Muscle layer of duodenum (tissue), 2 donors: ENCODE data around the gene AFMID.
"Not testable (repeated sequence)": the region's sequence is repeated elsewhere in the genome, so short reads cannot be mapped to it uniquely, and the experiment has no call there.

Experiments
- H3K27ac ChIP-seq: one replicate; pipeline ENCODE4 v1.7.0; 2013; ENCODE audit warnings: mild to moderate bottlenecking, low read length
- H3K27me3 ChIP-seq: one replicate; pipeline ENCODE4 v1.7.0; 2013; ENCODE audit warnings: low read depth, mild to moderate bottlenecking, control low read depth, low read length
- H3K36me3 ChIP-seq, 2 donors: one replicate each; pipeline ENCODE4 v1.7.0; 2013; ENCODE audit warnings: low read length in 2 of 2, control low read depth in 1 of 2, mild to moderate bottlenecking in 1 of 2; ENCODE audit not compliant: insufficient read depth in 2 of 2, control insufficient read depth in 1 of 2
- H3K4me1 ChIP-seq, 2 donors: one replicate each; pipeline ENCODE4 v1.7.0; 2013; ENCODE audit warnings: low read length in 2 of 2, mild to moderate bottlenecking in 2 of 2, control low read depth in 1 of 2, moderate library complexity in 1 of 2; ENCODE audit not compliant: insufficient read depth in 2 of 2, control insufficient read depth in 1 of 2
- H3K4me3 ChIP-seq, 2 donors: one replicate each; pipeline ENCODE4 v1.7.0; 2013; ENCODE audit warnings: low read length in 2 of 2, low read depth in 1 of 2, mild to moderate bottlenecking in 1 of 2
- H3K9me3 ChIP-seq, 2 donors: one replicate each; pipeline ENCODE4 v1.7.0; 2013; ENCODE audit warnings: low read length in 2 of 2, control low read depth in 1 of 2, mild to moderate bottlenecking in 1 of 2; ENCODE audit not compliant: control insufficient read depth in 1 of 2
- donor health status: healthy.

The AFMID gene, protein sequence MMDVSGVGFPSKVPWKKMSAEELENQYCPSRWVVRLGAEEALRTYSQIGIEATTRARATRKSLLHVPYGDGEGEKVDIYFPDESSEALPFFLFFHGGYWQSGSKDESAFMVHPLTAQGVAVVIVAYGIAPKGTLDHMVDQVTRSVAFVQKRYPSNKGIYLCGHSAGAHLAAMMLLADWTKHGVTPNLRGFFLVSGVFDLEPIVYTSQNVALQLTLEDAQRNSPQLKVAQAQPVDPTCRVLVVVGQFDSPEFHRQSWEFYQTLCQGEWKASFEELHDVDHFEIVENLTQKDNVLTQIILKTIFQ

DNA sequence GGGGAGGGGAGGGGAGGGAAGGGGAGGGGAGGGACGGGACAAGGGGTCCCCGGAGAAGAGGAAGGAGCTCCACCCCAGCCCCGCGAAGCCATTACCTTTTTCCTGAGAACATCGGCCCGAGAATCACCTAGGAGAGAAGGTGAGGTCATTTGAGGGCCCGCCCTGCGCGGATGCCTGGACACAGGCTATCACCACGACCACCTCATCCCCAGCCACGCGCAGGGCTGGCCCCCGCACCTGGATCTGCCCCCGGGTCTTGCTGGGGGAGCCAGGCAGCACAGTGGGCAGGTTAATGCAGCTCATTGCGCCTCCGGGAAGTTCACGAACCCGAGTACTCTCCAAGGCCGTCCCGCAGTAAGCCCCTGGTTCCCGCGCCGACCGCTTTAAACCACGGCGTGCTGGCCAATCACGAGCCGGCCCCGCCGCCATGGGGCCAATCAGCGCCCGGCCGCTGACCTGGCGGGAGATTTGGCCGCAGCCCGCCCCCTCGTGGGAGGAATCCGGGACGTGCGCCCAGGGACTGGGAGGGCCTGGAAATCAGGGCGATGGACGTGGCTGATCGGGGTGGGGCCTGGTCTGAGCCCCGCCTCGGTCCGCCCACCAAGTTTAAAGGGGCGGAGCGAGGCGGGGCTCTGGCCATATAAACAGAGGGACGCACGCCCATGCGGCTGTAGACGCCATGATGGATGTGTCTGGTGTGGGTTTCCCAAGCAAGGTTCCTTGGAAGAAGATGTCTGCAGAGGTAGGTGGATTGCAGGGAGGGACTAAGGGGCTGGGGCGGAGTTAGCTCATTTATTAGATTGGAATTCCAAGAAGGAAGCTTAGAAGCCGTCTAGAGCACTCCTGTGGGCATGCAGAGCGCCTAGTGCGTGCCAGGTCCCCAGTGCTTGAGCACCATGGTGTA lies at the start of gene AFMID, which contains the start of gene TK1:
Gene AFMID, plus strand, starts transcription at position 671 of the 904 bp plus-strand sequence. Its CDS starts 9 bp downstream, at position 680.
Gene TK1, minus strand, starts transcription at position 361 of the 904 bp plus-strand sequence. Its CDS starts 58 bp downstream, at position 303.
- peak within 1 kb of the TSS; percentile 72 for H3K27ac ChIP-seq
- peaks cover 3 to 37% of the 10 kb centered on the region in 2 donors for H3K4me1 ChIP-seq
- peaks cover 0 to 6% of the 10 kb centered on the region in 2 donors for H3K36me3 ChIP-seq
- H3K27me3 ChIP-seq: no peaks in the 10 kb centered on the region
- no peaks in the 10 kb centered on the region for H3K9me3 ChIP-seq
- peak within 1 kb of the TSS; percentile 61 to 66 for H3K4me3 ChIP-seq

DNA sequence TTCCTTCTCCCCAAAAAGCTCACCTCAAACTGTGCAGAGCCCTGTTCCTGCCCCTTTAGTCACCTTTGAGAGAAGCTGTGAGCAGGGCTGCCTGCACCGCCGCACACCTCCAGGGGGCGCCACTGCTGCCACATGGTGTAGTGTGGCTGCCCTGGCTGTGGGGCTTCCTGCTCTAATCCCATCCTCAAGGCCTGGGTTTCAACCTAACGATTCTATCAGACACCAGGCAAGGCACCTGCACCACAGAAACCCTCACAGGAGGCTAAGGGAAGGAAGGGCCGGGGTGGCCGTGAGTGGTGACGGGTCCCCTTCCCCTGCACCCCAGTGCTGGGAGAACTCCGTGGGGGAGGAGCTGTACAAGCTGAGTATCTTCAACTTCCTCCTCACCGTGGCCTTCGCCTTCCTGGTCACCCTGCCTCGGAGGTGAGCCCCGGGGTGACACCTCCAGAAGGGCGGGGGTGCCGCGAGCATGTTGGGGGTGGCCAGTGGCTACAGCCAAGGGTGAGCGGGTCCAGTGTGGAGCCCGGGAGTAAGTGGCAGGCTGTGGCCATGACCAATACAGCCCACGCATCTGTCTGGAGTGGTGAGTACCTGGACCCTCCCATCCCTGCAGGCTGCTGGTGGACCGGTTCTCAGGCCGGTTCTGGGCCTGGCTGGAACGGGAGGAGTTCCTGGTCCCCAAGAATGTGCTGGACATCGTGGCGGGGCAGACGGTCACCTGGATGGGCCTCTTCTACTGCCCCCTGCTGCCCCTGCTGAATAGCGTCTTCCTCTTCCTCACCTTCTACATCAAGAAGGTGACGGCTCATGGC lies 49.6 kb upstream of the AFMID start:
- Histone ChIP-seq H3K36me3 (no peaks in the 10 kb centered on the region), H3K4me1 (peaks cover 0 to 8% of the 10 kb centered on the region in 2 donors), H3K27me3 (no peaks in the 10 kb centered on the region), H3K4me3 (no peak overlapping the region), H3K27ac (no peak overlapping the region), H3K9me3 (no peaks in the 10 kb centered on the region)

DNA sequence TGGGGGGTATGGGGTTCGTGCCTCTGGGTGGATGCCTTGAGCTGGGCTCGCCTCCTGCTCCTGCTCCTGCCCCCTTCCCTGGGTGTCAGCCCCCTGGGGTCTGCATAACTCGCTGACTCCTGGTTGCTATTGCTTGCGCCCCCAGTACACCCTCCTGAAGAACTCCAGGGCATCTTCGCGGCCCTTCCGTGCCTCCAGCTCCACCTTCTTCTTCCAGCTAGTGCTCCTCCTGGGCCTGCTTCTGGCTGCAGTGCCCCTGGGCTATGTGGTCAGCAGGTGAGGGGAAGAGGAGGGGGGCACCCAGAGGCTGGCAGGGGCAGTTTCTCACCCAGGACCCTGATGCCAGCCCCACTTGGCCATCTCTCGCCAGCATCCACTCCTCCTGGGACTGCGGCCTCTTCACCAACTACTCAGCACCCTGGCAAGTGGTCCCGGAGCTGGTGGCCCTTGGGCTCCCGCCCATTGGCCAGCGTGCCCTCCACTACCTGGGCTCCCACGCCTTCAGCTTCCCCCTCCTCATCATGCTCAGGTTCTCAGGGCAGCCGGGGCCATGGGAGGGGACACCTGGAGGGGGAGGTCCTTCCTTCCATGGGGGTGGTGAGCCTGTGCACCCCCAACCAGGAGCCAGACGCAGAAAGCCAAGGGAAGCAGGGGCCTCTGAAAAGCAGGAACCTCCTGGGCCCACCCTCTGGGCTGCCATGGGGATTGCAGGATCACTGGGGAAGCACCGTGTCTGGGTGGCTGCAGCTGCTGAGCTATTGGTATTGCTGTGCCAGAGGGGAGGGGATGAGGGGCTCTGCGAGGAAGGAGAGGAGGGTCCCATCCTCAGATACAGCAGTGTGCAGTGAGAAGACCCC lies 48.7 kb upstream of the AFMID start:
- Histone ChIP-seq H3K36me3 (no peaks in the 10 kb centered on the region), H3K27ac (no peak overlapping the region), H3K27me3 (no peaks in the 10 kb centered on the region), H3K4me3 (no peak overlapping the region), H3K9me3 (no peaks in the 10 kb centered on the region), H3K4me1 (peaks cover 0 to 9% of the 10 kb centered on the region in 2 donors)

DNA sequence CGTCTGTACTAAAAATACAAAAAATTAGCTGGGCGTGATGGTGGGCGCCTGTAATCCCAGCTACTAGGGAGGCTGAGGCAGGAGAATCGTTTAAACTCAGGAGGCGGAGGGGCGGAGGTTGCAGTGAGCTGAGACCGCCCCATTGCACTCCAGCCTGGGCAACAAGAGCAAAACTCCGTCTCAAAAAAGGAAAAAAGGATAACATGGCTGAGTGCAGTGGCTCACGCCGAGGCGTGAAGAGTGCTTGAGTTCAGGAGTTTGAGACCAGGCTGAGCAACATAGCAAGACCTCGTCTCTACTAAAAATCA lies 47.3 kb upstream of the AFMID start:
- not testable (repeated sequence) for H3K27me3 ChIP-seq, H3K27ac ChIP-seq, H3K36me3 ChIP-seq, H3K4me3 ChIP-seq, H3K9me3 ChIP-seq
- peaks cover 6 to 23% of the 10 kb centered on the region in 2 donors for H3K4me1 ChIP-seq

DNA sequence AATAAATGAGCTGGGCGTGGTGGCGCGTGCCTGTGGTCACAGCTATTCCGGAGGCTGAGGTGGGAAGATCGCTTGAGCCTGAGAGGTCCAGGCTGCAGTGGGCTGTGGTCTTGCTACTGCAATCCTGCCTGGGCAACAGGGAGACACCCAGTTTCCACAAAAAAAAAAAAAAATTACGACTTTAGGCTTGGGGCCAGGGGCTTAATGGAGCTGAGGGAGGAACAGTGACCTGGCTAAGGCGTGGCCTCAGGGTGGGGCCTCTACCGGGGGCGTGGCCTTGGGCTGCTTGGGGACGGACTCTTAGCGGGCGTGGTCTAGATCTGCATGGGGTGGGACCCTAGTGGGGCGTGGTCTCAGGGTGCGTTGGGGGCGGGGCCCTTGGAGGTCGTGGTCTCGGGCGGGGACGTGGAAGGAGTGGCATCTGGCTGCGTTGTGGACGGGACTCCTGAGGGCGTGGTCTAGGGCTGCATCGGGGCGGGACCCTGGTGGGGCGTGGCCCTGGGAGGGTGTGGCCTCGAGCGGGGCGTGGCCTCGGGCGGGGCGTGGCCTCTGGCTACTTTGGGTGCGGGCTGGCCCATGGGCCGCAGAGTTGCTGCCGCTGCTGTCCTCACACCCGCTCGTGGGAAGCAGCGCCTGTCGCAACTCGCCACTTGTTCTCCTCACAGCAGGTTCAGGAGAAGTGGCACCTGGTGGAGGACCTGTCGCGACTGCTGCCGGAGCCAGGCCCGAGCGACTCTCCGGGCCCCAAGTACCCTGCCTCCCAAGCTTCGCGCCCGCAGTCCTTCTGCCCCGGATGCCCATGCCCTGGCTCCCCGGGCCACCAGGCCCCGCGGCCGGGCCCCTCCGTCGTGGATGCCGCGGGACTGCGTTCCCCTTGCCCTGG lies 46.8 kb upstream of the AFMID start:
- Histone ChIP-seq H3K27me3 (no peaks in the 10 kb centered on the region), H3K4me1 (peaks cover 12 to 29% of the 10 kb centered on the region in 2 donors), H3K27ac (no peak overlapping the region), H3K9me3 (no peaks in the 10 kb centered on the region), H3K36me3 (no peaks in the 10 kb centered on the region), H3K4me3 (no peak overlapping the region)

DNA sequence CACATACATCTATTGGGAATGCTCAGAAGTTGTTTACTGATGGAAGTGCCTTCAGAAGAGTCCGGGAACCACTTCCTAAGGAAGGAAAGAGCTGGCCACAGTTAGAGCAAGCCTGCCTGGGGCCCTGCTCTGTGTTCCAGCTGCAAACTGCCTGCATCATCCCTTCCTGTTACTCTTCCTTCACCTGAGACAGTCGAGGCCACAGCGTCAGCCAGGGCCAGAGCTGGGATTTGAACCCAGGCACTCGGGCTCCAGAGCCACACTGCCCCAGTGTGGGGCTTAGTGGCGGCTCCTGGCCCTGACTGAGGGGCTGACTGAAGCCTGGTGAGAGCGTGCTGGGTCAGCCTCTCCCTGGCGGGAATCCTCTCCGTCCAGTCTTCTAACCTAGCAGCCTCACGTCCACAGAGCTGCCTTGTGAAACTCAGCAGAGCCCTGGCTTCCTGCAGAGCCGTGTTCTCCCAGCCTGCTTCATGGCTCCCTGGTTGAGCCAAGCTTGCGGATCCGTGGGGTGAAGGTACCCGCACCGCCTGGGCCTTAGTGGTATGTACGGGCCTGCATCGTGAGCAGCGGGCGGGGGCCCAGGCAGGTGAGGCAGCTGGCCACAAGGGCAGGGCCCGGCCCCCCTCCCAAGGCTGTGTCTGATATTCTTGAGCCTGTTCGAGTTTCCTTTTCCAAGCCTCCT lies 45.6 kb upstream of the AFMID start:
- Histone ChIP-seq H3K4me3 (no peak overlapping the region), H3K9me3 (no peaks in the 10 kb centered on the region), H3K27me3 (no peaks in the 10 kb centered on the region), H3K4me1 (peaks cover 14 to 36% of the 10 kb centered on the region in 2 donors), H3K36me3 (no peaks in the 10 kb centered on the region), H3K27ac (no peak overlapping the region)

GRCh38 chr17:78142119-78142861 lies 44.9 kb upstream of the AFMID start:
- H3K36me3 ChIP-seq: no peaks in the 10 kb centered on the region
- H3K27me3 ChIP-seq: no peaks in the 10 kb centered on the region
- peaks cover 14 to 36% of the 10 kb centered on the region in 2 donors for H3K4me1 ChIP-seq
- no peaks in the 10 kb centered on the region for H3K9me3 ChIP-seq
- H3K4me3 ChIP-seq: no peak overlapping the region
- no peak overlapping the region for H3K27ac ChIP-seq

GRCh38 chr17:78143214-78144146 lies 43.7 kb upstream of the AFMID start:
- Histone ChIP-seq H3K9me3 (no peaks in the 10 kb centered on the region), H3K27ac (no peak overlapping the region), H3K27me3 (no peaks in the 10 kb centered on the region), H3K4me1 (peaks cover 14 to 36% of the 10 kb centered on the region in 2 donors), H3K36me3 (no peaks in the 10 kb centered on the region), H3K4me3 (no peak overlapping the region)
